Nephron progenitor cell (in vitro differentiated cells): ENCODE data around the gene ANKS1B.
"Not testable (repeated sequence)": the region's sequence is repeated elsewhere in the genome, so short reads cannot be mapped to it uniquely, and the experiment has no call there.

ENCODE experiments used
- DNase-seq: peaks from one replicate; pipeline ENCODE4 v3.0.0; 2021
- H3K27ac Mint-ChIP-seq: 2 replicates; pipeline ENCODE4 v1.8.0; 2021; ENCODE audit warnings: mild to moderate bottlenecking, moderate library complexity, mixed read lengths
- H3K27me3 Mint-ChIP-seq: 2 replicates; pipeline ENCODE4 v1.8.0; 2021; ENCODE audit warnings: mild to moderate bottlenecking, low read depth, mixed read lengths; ENCODE audit not compliant: poor library complexity
- H3K36me3 Mint-ChIP-seq: 2 replicates; pipeline ENCODE4 v1.8.0; 2021; ENCODE audit warnings: low read depth, mixed read lengths
- H3K4me1 Mint-ChIP-seq: 2 replicates; pipeline ENCODE4 v1.8.0; 2021; ENCODE audit warnings: mixed read lengths
- H3K4me3 Mint-ChIP-seq: 2 replicates; pipeline ENCODE4 v1.8.0; 2021; ENCODE audit warnings: mild to moderate bottlenecking, moderate library complexity, mixed read lengths
- H3K9me3 Mint-ChIP-seq: 2 replicates; pipeline ENCODE4 v1.8.0; 2021; ENCODE audit warnings: mild to moderate bottlenecking, moderate library complexity, mixed read lengths
- TF ChIP-seq, protein P1 (sequence below): fragments of 200-600 bp; sonication (generic); IDR thresholded peaks from 2 replicates; pipeline ENCODE4 v1.5.0; 2021; ENCODE audit warnings: antibody characterized with exemption

Gene ANKS1B

GRCh38 chr12:100020370-100020769 is 35.6 kb upstream of the ANKS1B start:
- Mint-ChIP-seq H3K27ac (no peak overlapping the region), H3K9me3 (peaks cover 24% of the 10 kb centered on the region), H3K4me3 (no peak overlapping the region), H3K4me1 (peaks cover 5% of the 10 kb centered on the region), H3K27me3 (no peaks in the 10 kb centered on the region), H3K36me3 (peaks cover 15% of the 10 kb centered on the region)
- DNase-seq: no peak
- TF ChIP-seq, protein P1, sequence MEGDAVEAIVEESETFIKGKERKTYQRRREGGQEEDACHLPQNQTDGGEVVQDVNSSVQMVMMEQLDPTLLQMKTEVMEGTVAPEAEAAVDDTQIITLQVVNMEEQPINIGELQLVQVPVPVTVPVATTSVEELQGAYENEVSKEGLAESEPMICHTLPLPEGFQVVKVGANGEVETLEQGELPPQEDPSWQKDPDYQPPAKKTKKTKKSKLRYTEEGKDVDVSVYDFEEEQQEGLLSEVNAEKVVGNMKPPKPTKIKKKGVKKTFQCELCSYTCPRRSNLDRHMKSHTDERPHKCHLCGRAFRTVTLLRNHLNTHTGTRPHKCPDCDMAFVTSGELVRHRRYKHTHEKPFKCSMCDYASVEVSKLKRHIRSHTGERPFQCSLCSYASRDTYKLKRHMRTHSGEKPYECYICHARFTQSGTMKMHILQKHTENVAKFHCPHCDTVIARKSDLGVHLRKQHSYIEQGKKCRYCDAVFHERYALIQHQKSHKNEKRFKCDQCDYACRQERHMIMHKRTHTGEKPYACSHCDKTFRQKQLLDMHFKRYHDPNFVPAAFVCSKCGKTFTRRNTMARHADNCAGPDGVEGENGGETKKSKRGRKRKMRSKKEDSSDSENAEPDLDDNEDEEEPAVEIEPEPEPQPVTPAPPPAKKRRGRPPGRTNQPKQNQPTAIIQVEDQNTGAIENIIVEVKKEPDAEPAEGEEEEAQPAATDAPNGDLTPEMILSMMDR: no peak

DNA sequence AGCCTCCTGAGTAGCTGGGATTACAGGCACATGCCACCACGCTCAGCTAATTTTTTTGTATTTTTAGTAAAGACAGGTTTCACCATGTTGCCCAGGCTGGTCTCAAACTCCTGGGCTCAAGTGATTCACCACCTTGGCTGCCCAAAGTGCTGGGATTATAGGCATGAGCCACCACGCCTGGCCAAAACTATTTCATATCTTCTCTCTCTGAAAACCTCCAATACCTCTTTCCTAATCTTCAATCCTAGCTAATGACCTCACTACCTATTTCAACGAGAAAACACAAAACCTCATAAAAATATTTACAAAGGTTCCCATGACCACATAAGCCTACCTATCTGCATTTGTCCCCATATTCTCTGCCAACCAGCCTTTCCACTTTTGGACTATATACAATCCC is 32.3 kb upstream of the ANKS1B start:
- no peak overlapping the region for H3K4me3 Mint-ChIP-seq
- no peak overlapping the region for H3K27ac Mint-ChIP-seq
- no peaks in the 10 kb centered on the region for H3K27me3 Mint-ChIP-seq
- H3K4me1 Mint-ChIP-seq: peaks cover 5% of the 10 kb centered on the region
- TF ChIP-seq, protein P1: no peak
- peaks cover 13% of the 10 kb centered on the region for H3K36me3 Mint-ChIP-seq
- no peak for DNase-seq
- peaks cover 31% of the 10 kb centered on the region for H3K9me3 Mint-ChIP-seq

DNA sequence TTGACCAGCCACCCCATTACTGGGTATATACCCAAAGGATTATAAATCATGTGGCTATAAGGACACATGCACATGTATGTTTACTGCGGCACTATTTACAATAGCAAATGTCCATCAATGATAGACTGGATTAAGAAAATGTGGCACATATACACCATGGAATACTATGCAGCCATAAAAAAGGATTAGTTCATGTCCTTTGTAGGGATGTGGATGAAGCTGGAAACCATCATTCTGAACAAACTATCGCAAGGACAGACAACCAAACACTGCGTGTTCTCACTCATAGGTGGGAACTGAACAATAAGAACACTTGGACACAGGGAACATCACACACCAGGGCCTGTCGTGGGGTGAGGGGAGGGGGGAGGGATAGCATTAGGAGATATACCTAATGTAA is 31.6 kb upstream of the ANKS1B start:
- not testable (repeated sequence) for H3K27ac Mint-ChIP-seq, H3K36me3 Mint-ChIP-seq, H3K4me1 Mint-ChIP-seq, H3K27me3 Mint-ChIP-seq, H3K4me3 Mint-ChIP-seq, DNase-seq
- H3K9me3 Mint-ChIP-seq: peaks cover 29% of the 10 kb centered on the region

- H3K4me3 Mint-ChIP-seq, H3K27me3 Mint-ChIP-seq, H3K4me1 Mint-ChIP-seq, DNase-seq, H3K27ac Mint-ChIP-seq, H3K36me3 Mint-ChIP-seq: not testable (repeated sequence)
- peaks cover 12% of the 10 kb centered on the region for H3K9me3 Mint-ChIP-seq
Observed at GRCh38 chr12:100005846-100006245, 21.1 kb upstream of the ANKS1B start.

DNA sequence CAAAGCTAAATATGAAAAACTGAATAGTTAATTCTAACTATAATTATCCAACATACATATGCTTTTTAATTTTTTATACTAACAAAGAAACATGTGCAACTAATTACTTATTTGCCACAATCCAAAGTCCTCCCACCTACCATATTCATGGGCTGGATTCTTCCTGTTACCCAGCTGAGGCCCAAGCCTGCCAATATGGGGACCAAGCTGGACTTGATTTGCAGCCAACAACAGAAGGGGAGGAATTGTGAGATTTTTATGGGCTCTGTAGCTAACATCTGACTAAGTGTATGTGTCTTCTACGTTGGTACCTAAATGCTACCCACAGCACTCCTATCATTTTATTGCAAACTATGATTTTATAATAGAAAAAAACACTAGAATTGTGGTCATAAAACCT is 13.1 kb upstream of the ANKS1B start:
- Mint-ChIP-seq H3K27ac (no peak overlapping the region), H3K9me3 (peaks cover 23% of the 10 kb centered on the region), H3K36me3 (no peaks in the 10 kb centered on the region), H3K27me3 (no peaks in the 10 kb centered on the region), H3K4me1 (no peaks in the 10 kb centered on the region), H3K4me3 (no peak overlapping the region)
- no peak for DNase-seq
- TF ChIP-seq, protein P1: no peak

DNA sequence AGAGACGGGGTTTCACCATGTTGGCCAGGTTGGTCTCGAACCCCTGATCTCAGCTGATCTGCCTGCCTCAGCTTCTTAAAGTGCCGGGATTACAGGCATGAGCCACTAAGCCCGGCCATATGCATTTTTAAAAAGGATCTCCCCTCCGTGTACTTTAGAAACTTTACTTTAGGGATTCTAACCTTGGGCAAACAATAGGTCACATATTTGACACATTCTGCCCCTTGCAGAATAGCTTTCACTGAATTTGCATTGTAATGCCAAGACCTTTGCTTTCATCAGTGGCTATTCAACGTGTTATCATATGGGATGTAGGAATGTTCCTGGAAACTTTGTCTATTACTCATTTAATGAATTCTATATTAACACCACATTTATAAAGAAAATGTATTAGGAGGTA is 11.4 kb upstream of the ANKS1B start:
- Mint-ChIP-seq H3K27me3 (peaks cover 3% of the 10 kb centered on the region), H3K9me3 (peaks cover 23% of the 10 kb centered on the region), H3K4me1 (no peaks in the 10 kb centered on the region), H3K27ac (no peak overlapping the region), H3K36me3 (no peaks in the 10 kb centered on the region), H3K4me3 (no peak overlapping the region)
- DNase-seq: no peak
- TF ChIP-seq, protein P1: no peak

- TF ChIP-seq, protein P1: no peak
- Mint-ChIP-seq H3K4me3 (peak overlapping the region; percentile 89), H3K9me3 (no peaks in the 10 kb centered on the region), H3K36me3 (no peaks in the 10 kb centered on the region), H3K27ac (no peak overlapping the region), H3K27me3 (peaks cover 58% of the 10 kb centered on the region), H3K4me1 (peaks cover 18% of the 10 kb centered on the region)
- DNase-seq: no peak
Observed at GRCh38 chr12:99985631-99986030, 895 bp upstream of the ANKS1B start.
